ENCODE measurements around the gene LANCL1. TPM values are rescaled to one million over a fixed set of nuclear protein-coding genes. Genes with fewer than 3 reads are reported as not detected.

Gene LANCL1, protein sequence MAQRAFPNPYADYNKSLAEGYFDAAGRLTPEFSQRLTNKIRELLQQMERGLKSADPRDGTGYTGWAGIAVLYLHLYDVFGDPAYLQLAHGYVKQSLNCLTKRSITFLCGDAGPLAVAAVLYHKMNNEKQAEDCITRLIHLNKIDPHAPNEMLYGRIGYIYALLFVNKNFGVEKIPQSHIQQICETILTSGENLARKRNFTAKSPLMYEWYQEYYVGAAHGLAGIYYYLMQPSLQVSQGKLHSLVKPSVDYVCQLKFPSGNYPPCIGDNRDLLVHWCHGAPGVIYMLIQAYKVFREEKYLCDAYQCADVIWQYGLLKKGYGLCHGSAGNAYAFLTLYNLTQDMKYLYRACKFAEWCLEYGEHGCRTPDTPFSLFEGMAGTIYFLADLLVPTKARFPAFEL
- 16.4 TPM for total RNA-seq

- peak within 1 kb of the TSS; percentile 76 to 77 for H3K27ac ChIP-seq
- peak in 1 of 3 experiments; percentile 4 for TF ChIP-seq CTCF (IDR thresholded peaks at IDR 0.05)
- intact Hi-C loops (cut with DNase I), result loop anchor here (2.0 to 5.0 kb wide), 2 partner anchors 244 to 474 kb away; partner anchors contain the start of gene RPE
- H3K4me1 ChIP-seq, result peaks cover 0 to 2% of the 10 kb centered on the region in 2 donors
- H3K9me3 ChIP-seq, result no peaks in the 10 kb centered on the region
- peak within 1 kb of the TSS; percentile 74 to 87 for H3K4me3 ChIP-seq
- DNase-seq (ENCODE audit: low spot score in 2 of 2), result peak; percentile 70 to 95
- peaks cover 4 to 9% of the 10 kb centered on the region in 2 donors for H3K36me3 ChIP-seq
- H3K27me3 ChIP-seq, result no peaks in the 10 kb centered on the region
These were observed at the start of gene LANCL1 for GRCh38 chr2:210476194-210477128. TSS of gene LANCL1 (minus strand) at chr2:210476759. CDS start at chr2:210476396, 363 bp downstream.

GRCh38 chr2:210524533-210524932, 48.0 kb upstream of the LANCL1 start:
- Histone ChIP-seq H3K27me3 (no peaks in the 10 kb centered on the region), H3K9me3 (no peaks in the 10 kb centered on the region), H3K36me3 (no peaks in the 10 kb centered on the region), H3K27ac (no peak overlapping the region), H3K4me1 (no peaks in the 10 kb centered on the region), H3K4me3 (no peak overlapping the region)
- DNase-seq (ENCODE audit: low spot score in 2 of 2), result no peak
- intact Hi-C loops (cut with DNase I), result no loop called here
- no peak for TF ChIP-seq CTCF (IDR thresholded peaks at IDR 0.05)

GRCh38 chr2:210523650-210524289, 47.2 kb upstream of the LANCL1 start:
- H3K36me3 ChIP-seq, result no peaks in the 10 kb centered on the region
- H3K27me3 ChIP-seq, result no peaks in the 10 kb centered on the region
- no peaks in the 10 kb centered on the region for H3K9me3 ChIP-seq
- TF ChIP-seq CTCF (IDR thresholded peaks at IDR 0.05), result no peak
- H3K27ac ChIP-seq, result no peak overlapping the region
- no peaks in the 10 kb centered on the region for H3K4me1 ChIP-seq
- no peak for DNase-seq (ENCODE audit: low spot score in 2 of 2)
- H3K4me3 ChIP-seq, result no peak overlapping the region
- intact Hi-C loops (cut with DNase I), result no loop called here

DNA sequence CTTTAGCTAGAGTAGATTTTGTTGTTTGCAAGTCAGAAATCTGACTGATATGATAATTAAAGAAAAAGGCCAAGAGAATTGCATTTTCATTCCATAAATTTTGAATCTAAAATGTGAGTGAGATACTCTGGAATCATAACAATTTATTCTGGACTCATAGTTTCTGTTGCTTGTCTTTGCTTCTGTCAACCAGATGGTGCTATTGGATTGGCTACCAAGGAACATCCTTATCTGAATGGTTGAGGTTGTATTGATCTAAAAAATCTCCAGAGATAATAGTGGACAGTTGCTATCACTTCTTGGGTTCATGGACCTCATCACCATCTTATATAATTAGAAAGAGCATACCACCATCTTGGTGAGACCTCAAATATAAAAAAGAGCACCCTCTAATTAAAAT, 45.8 kb upstream of the LANCL1 start:
- no peak for TF ChIP-seq CTCF (IDR thresholded peaks at IDR 0.05)
- intact Hi-C loops (cut with DNase I), result no loop called here

DNA sequence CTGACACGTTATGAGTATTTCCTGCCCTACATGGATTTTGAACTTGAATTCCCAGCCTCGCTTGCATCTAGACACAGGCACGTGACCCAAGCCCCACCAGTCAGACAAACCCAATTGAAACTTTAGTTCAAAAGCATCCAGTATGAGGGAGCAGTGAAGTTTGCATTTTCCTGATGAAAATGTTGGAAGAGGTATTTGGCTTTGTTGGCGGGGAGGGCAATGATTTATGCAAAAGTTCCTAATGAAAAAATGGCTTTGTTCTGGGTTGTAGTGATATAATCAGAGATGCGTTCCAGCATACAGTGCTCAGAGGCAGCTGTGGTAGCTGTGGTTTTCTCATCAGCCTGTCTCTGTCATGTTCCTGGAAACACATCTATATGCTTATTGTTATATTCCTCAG, 43.0 kb upstream of the LANCL1 start:
- Histone ChIP-seq H3K4me1 (no peaks in the 10 kb centered on the region), H3K9me3 (no peaks in the 10 kb centered on the region), H3K27ac (no peak overlapping the region), H3K4me3 (no peak overlapping the region), H3K36me3 (no peaks in the 10 kb centered on the region), H3K27me3 (no peaks in the 10 kb centered on the region)
- DNase-seq (ENCODE audit: low spot score in 2 of 2), result no peak
- intact Hi-C loops (cut with DNase I), result no loop called here
- TF ChIP-seq CTCF (IDR thresholded peaks at IDR 0.05), result no peak

More for the DNA sequence above, 45.8 kb upstream of the LANCL1 start:
- H3K4me3 ChIP-seq, result no peak overlapping the region
- no peaks in the 10 kb centered on the region for H3K9me3 ChIP-seq
- no peaks in the 10 kb centered on the region for H3K36me3 ChIP-seq
- no peaks in the 10 kb centered on the region for H3K27me3 ChIP-seq
- no peak for DNase-seq (ENCODE audit: low spot score in 2 of 2)
- H3K4me1 ChIP-seq, result no peaks in the 10 kb centered on the region
- no peak overlapping the region for H3K27ac ChIP-seq

All from ascending aorta (tissue), 2 donors.